Measurements from ENCODE around the gene SSH2.

The SSH2 gene

GRCh38 chr17:29740017-29740416 is 190.0 kb downstream of the SSH2 start:
- Histone ChIP-seq H3K4me3 (ENCODE audit: low read depth, low read length) (no peak overlapping the region), H3K27ac (no peak overlapping the region), H3K36me3 (no peaks in the 10 kb centered on the region), H3K27me3 (ENCODE audit: insufficient read depth, low read depth, severe bottlenecking) (no peaks in the 10 kb centered on the region), H3K9me3 (ENCODE audit: severe bottlenecking) (no peaks in the 10 kb centered on the region)
- DNase-seq = no peak
- TF ChIP-seq CTCF (IDR thresholded peaks at IDR 0.05; ENCODE audit: low read depth, low read length) = no peak

DNA sequence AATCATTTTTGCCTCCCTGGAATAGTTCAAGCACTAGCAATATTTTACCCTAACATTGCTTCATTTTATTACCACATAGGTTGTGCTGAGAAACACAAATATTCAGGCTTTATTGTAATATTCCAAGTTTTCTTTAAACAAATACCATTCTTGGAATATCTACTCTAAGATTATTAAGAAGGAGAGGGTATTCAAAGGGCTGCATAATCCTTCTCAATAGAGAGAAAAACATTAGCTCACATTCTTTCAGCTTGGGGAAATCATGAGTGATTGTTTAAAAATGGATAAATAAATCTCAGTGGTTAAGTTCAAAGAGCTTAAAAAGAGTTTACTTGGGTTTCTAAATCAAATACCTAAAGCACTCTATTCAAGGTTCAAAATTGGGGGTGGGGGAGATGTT is 195.4 kb downstream of the SSH2 start:
- TF ChIP-seq CTCF (IDR thresholded peaks at IDR 0.05; ENCODE audit: low read depth, low read length) = no peak
- H3K36me3 ChIP-seq = no peaks in the 10 kb centered on the region
- H3K4me3 ChIP-seq (ENCODE audit: low read depth, low read length) = no peak overlapping the region
- no peak for DNase-seq
- H3K9me3 ChIP-seq (ENCODE audit: severe bottlenecking) = no peaks in the 10 kb centered on the region
- no peaks in the 10 kb centered on the region for H3K27me3 ChIP-seq (ENCODE audit: insufficient read depth, low read depth, severe bottlenecking)
- no peak overlapping the region for H3K27ac ChIP-seq

DNA sequence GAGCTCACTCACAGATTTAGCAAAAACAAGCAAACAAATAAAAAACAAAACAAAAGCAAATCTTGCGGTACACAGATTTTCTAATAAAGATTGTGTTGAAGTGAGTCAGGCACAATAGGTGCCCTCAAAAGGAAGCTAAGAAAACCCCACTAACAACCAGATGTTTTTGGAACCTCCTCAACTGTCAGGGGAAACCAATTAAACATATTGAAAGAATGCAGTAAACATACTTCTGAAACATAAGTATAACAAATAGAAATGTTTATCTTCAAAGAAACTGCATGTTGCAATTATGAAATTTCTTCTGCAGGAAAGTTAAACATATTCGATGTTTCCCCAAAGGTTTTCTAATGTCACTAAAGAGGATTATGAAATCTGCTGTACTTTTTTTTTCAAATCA is 196.9 kb downstream of the SSH2 start:
- no peak for DNase-seq
- no peak for TF ChIP-seq CTCF (IDR thresholded peaks at IDR 0.05; ENCODE audit: low read depth, low read length)
- Histone ChIP-seq H3K36me3 (no peaks in the 10 kb centered on the region), H3K27ac (no peak overlapping the region), H3K27me3 (ENCODE audit: insufficient read depth, low read depth, severe bottlenecking) (no peaks in the 10 kb centered on the region), H3K4me3 (ENCODE audit: low read depth, low read length) (no peak overlapping the region), H3K9me3 (ENCODE audit: severe bottlenecking) (peaks cover 3% of the 10 kb centered on the region)

DNA sequence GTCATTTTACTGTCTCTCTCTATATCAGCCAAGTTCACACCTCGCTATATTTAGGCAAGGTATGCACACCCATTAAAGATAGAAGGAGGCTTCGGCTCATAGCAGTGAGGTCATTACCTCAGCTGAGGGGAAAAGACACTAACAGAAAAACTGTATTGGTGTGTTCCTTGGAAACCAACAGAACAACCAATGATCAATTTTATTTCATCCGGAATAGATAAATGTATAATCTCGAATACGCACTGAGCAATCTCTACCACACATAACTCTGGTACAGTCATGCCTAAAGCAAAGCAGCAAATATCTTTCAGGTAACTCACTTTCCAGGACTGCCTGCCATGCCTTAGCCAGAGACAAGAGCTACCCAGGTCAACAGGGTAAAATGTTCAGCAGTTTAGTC is 197.4 kb downstream of the SSH2 start:
- H3K36me3 ChIP-seq = no peaks in the 10 kb centered on the region
- peaks cover 3% of the 10 kb centered on the region for H3K9me3 ChIP-seq (ENCODE audit: severe bottlenecking)
- no peaks in the 10 kb centered on the region for H3K27me3 ChIP-seq (ENCODE audit: insufficient read depth, low read depth, severe bottlenecking)
- no peak overlapping the region for H3K27ac ChIP-seq
- no peak overlapping the region for H3K4me3 ChIP-seq (ENCODE audit: low read depth, low read length)
- TF ChIP-seq CTCF (IDR thresholded peaks at IDR 0.05; ENCODE audit: low read depth, low read length) = no peak
- no peak for DNase-seq

DNA sequence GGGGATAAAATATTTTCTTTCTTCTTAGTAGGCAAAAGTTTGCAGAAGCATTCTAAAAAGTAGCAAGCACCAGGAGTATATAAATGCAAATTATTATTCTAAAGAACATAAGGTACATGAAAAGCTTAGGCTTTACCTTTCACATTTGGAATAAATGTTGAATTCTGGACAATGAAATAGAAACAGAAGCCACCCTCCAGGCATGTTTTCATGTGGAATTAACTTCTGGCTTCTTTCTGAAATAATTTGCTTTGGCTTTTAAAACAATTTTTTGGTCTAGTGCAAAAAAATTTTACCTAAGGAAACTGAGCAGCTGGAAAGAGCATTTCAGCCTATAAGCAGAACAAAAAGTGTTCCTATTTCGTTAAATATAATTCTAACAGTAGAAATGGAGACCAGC is 197.8 kb downstream of the SSH2 start:
- TF ChIP-seq CTCF (IDR thresholded peaks at IDR 0.05; ENCODE audit: low read depth, low read length) = no peak
- no peak for DNase-seq
- no peak overlapping the region for H3K27ac ChIP-seq
- H3K4me3 ChIP-seq (ENCODE audit: low read depth, low read length) = no peak overlapping the region
- no peaks in the 10 kb centered on the region for H3K27me3 ChIP-seq (ENCODE audit: insufficient read depth, low read depth, severe bottlenecking)
- no peaks in the 10 kb centered on the region for H3K36me3 ChIP-seq
- H3K9me3 ChIP-seq (ENCODE audit: severe bottlenecking) = peaks cover 3% of the 10 kb centered on the region

GRCh38 chr17:29731589-29731929 is 198.5 kb downstream of the SSH2 start:
- H3K27ac ChIP-seq = no peak overlapping the region

More at GRCh38 chr17:29731589-29731929, 198.5 kb downstream of the SSH2 start:
- no peak for TF ChIP-seq CTCF (IDR thresholded peaks at IDR 0.05; ENCODE audit: low read depth, low read length)
- Histone ChIP-seq H3K27me3 (ENCODE audit: insufficient read depth, low read depth, severe bottlenecking) (no peaks in the 10 kb centered on the region), H3K4me3 (ENCODE audit: low read depth, low read length) (no peak overlapping the region), H3K36me3 (no peaks in the 10 kb centered on the region), H3K9me3 (ENCODE audit: severe bottlenecking) (peaks cover 3% of the 10 kb centered on the region)
- no peak for DNase-seq

All from WERI-Rb-1 (cell line).